Measurements from ENCODE around the gene RPS6KA2.

RPS6KA2 gene

DNA sequence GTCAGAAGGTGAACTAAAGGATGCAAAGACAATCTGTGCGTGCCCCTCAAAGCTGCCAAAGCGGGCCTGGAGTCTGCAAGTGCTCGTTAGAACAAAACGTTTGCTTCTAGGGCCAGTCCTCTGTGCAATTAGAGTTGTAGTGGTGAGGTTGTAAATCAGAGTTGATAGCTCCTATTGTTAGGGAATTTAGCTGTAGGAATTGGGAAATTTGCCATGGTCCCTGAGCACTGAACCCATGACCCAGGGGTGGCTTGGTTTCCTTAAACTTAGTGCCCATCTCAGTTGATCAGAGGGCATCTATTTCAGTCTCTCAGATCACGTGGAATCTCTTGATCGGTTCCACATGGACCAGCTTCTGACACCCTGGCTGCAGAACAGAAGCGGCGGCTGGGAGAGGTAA, 18.8 kb upstream of the RPS6KA2 start:
- POLR2A ChIA-PET: no interaction called here
- TF ChIP-seq, protein P1, sequence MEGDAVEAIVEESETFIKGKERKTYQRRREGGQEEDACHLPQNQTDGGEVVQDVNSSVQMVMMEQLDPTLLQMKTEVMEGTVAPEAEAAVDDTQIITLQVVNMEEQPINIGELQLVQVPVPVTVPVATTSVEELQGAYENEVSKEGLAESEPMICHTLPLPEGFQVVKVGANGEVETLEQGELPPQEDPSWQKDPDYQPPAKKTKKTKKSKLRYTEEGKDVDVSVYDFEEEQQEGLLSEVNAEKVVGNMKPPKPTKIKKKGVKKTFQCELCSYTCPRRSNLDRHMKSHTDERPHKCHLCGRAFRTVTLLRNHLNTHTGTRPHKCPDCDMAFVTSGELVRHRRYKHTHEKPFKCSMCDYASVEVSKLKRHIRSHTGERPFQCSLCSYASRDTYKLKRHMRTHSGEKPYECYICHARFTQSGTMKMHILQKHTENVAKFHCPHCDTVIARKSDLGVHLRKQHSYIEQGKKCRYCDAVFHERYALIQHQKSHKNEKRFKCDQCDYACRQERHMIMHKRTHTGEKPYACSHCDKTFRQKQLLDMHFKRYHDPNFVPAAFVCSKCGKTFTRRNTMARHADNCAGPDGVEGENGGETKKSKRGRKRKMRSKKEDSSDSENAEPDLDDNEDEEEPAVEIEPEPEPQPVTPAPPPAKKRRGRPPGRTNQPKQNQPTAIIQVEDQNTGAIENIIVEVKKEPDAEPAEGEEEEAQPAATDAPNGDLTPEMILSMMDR (IDR thresholded peaks at IDR 0.05; ENCODE audit: insufficient read depth, low read length, missing control alignments): no peak
- H3K4me3 ChIP-seq (ENCODE audit: low read depth, low read length): no peak overlapping the region
- no peak for DNase-seq (ENCODE audit: low read depth, low spot score)
- CTCF ChIA-PET: no interaction called here

DNA sequence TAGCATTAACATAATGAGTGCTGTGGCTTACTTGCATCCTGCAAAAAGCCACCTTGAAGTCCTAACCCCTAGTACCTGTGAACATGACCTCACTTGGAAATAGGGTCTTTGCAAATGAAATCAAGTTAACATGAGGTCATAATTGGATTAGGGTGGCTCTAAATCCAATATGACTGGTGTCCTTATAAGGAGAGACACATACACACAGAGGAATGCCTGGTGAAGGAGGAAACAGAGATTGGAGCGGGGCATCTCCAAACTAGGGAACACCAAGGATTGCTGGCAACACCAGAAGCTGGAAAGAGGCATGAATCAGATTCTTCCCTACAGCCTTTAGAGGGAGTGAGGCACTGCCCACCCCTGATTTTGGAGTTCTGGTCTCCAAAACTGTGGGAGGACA, 17.6 kb upstream of the RPS6KA2 start:
- ChIA-PET CTCF (no interaction called here), POLR2A (no interaction called here)
- no peak overlapping the region for H3K4me3 ChIP-seq (ENCODE audit: low read depth, low read length)
- no peak for DNase-seq (ENCODE audit: low read depth, low spot score)
- TF ChIP-seq, protein P1 (IDR thresholded peaks at IDR 0.05; ENCODE audit: insufficient read depth, low read length, missing control alignments): no peak

DNA sequence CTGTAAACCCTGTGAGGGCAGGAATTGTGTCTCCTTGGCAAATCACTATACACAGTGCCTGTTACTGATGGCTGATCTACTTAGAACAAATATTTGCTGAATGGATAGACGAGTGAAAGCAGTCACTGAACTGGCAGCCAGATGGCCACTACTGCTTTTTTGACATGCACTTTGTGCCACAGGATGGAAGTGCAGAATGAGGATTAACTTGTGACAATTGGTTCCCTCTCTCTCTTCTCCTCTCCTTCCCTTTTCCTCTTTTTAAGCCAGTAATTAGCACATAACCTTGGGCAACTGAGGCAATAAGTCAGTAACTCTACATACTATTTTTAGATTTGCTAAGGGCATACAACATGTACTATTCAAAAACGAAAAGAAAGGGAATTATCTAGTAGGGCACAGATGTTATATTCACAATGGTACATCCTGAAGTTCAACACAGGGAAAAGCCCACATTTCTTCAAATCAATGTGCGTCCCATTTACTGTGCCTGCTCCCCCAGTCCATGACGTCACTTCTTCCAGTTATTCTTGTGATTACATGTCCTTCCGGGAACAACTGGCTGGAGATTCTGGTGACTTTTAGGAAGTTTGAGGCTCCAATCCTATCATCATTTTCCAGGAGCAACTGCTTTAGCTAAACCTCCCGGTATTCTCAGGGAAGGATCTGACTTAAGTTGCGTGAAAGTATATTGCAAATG, 17.0 kb upstream of the RPS6KA2 start:
- no peak for DNase-seq (ENCODE audit: low read depth, low spot score)
- no peak overlapping the region for H3K4me3 ChIP-seq (ENCODE audit: low read depth, low read length)
- ChIA-PET CTCF (no interaction called here), POLR2A (no interaction called here)
- TF ChIP-seq, protein P1 (IDR thresholded peaks at IDR 0.05; ENCODE audit: insufficient read depth, low read length, missing control alignments): no peak

DNA sequence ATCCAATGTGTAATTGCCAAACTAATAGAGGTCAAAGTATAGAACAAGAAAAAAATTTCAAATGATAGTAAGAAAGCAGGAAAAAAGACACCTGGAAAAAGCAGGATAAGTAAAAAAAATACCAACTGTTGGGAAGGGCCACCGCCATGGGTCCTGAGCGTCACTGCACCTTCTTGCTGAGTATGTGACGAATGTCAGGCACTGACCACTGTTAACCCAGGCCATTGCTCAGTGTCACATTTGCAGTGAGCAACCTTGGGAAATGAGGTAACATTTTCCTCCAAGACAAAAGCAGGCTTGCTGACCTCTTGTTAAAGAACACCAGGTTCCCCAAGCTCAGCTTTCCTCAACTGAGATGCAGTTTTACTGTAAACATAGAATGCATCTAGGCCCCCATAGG, 15.6 kb upstream of the RPS6KA2 start:
- DNase-seq (ENCODE audit: low read depth, low spot score): no peak
- CTCF ChIA-PET: no interaction called here
- POLR2A ChIA-PET: no interaction called here
- no peak overlapping the region for H3K4me3 ChIP-seq (ENCODE audit: low read depth, low read length)
- TF ChIP-seq, protein P1 (IDR thresholded peaks at IDR 0.05; ENCODE audit: insufficient read depth, low read length, missing control alignments): no peak

DNA sequence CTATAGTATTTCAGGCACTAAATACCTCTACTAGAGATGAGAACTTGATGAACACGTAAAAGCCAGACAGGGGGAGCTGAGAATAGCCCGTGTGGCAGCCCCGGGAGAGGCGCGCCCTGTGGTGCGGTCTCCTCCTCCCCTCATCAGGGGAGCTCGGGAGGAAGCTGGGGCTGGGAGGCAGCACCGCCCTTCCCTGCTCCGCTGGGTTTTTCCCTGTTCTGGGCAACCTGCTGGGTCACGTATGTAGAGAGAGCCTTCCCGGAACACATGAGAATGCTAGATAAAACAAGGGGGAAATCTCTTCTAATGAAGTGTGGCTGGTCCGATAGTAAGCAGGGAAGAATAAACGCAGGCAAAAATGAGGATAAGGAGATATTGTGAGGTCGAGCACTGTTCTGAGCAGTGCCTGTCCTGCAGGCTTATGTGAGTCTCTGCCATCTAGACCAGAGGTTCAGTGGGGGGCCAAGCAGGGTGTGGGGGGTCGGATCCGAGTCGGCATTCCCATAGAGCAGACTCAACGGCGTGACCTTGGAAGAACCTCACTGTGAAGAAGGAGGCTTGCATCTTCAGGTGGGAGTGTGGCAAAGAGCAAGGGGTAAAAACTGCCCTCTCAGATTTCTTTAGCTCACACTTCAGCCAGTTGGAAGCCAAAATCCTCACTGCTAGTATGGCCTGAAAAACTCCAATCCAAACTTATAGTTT, 13.4 kb upstream of the RPS6KA2 start:
- TF ChIP-seq, protein P1 (IDR thresholded peaks at IDR 0.05; ENCODE audit: insufficient read depth, low read length, missing control alignments): no peak
- CTCF ChIA-PET: interaction anchor here (0.8 to 1.1 kb wide), 2 partner anchors 9 to 13 kb away, joined by 3 read pairs; partner anchors contain the start of gene RPS6KA2
- POLR2A ChIA-PET: no interaction called here
- no peak overlapping the region for H3K4me3 ChIP-seq (ENCODE audit: low read depth, low read length)
- no peak for DNase-seq (ENCODE audit: low read depth, low spot score)

DNA sequence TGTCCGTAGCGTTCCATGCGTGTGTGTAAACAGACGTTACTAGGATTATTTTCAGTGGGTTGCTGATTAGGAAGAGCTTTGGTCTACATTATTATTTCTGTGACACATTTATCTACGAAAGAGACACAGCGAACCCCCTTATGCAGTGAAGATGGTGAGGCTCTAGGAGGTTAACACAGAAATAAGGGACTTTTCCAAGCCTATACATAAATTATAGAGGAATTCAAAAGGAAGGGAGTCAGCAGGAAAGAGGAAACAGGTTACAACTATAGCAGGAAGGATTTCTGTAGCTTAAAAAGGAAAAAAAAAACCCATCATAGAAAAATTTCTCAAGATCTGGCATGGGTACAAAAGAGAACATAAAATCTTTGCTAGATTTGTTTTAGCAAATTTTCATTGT, 12.9 kb upstream of the RPS6KA2 start:
- no peak overlapping the region for H3K4me3 ChIP-seq (ENCODE audit: low read depth, low read length)
- TF ChIP-seq, protein P1 (IDR thresholded peaks at IDR 0.05; ENCODE audit: insufficient read depth, low read length, missing control alignments): no peak
- DNase-seq (ENCODE audit: low read depth, low spot score): no peak
- POLR2A ChIA-PET: no interaction called here
- CTCF ChIA-PET: interaction anchor here (0.8 kb wide), 1 partner anchor 13 kb away, joined by 3 read pairs; the partner anchor contains the start of gene RPS6KA2

Measured in AG04449 (cell line).